ENCODE data around the gene EVA1B.

EVA1B gene

GRCh38 chr1:36323636-36324352, at the start of gene EVA1B:
TSS of gene EVA1B (minus strand) at chr1:36323645. CDS start at chr1:36323037, 608 bp downstream.
- Histone ChIP-seq H3K36me3 (ENCODE audit: control insufficient read depth in 2 of 2, insufficient read depth in 2 of 2, low read length in 2 of 2) (no peaks in the 10 kb centered on the region), H3K27ac (ENCODE audit: low read length) (peak within 1 kb of the TSS; percentile 70), H3K4me1 (ENCODE audit: control insufficient read depth, insufficient read depth, low read length) (peaks cover 29% of the 10 kb centered on the region), H3K27me3 (ENCODE audit: control insufficient read depth in 1 of 2, insufficient read depth in 2 of 2, low read length in 2 of 2) (no peaks in the 10 kb centered on the region), H3K9ac (ENCODE audit: low read length in 2 of 2) (peak within 1 kb of the TSS; percentile 76), H3K9me3 (ENCODE audit: control insufficient read depth in 2 of 2, low read length in 2 of 2) (no peaks in the 10 kb centered on the region), H3K4me3 (ENCODE audit: low read length in 2 of 2) (peak within 1 kb of the TSS; percentile 72 to 77)

GRCh38 chr1:36372617-36373016, 49.2 kb upstream of the EVA1B start:
- no peaks in the 10 kb centered on the region for H3K27me3 ChIP-seq (ENCODE audit: control insufficient read depth in 1 of 2, insufficient read depth in 2 of 2, low read length in 2 of 2)
- H3K9me3 ChIP-seq (ENCODE audit: control insufficient read depth in 2 of 2, low read length in 2 of 2): no peaks in the 10 kb centered on the region
- peak overlapping the region in 1 of 2 donors; percentile 67 for H3K9ac ChIP-seq (ENCODE audit: low read length in 2 of 2)
- H3K4me1 ChIP-seq (ENCODE audit: control insufficient read depth, insufficient read depth, low read length): peaks cover 49% of the 10 kb centered on the region
- H3K27ac ChIP-seq (ENCODE audit: low read length): peak overlapping the region; percentile 95
- H3K36me3 ChIP-seq (ENCODE audit: control insufficient read depth in 2 of 2, insufficient read depth in 2 of 2, low read length in 2 of 2): peaks cover 4 to 5% of the 10 kb centered on the region in 2 donors
- H3K4me3 ChIP-seq (ENCODE audit: low read length in 2 of 2): no peak overlapping the region

DNA sequence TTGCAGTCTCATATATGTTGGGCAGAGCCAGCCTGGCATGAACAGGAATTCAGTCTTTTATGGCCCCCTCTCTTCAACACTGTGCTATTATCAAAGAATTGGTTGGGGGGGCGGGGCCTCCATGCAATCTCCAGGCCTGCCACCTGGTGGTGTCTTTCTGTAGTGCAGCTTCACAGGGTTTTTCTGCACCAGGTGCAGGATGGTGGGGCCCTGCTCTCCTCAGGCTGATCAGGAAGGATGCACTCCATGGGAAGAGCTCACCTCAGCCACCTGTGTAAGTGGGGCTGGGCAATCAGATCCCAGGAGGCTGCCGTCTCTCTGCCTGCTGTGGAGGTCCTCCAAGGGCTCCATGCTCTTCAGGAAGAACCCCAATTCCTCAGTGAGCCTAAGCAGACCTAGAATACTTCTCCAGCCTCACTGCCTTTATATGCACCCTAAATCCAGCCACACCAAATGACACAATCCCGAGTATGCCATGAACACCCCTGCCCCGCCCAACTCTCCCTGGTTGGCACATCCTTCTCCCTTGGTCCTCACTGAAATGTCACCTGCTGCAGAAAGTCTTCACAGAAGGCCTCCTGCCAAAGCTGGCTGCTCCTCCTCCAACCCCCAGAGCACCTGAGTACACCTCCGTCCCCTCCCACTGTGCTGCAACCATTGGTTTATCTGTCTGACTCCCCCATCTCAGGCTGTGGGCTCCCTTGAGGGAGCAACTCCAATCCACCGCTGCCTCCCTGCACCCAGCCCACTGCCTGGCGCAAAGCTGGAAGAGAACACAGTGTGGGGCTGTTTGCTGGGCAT, 45.8 kb upstream of the EVA1B start:
- Histone ChIP-seq H3K27ac (ENCODE audit: low read length) (no peak overlapping the region), H3K9ac (ENCODE audit: low read length in 2 of 2) (no peak overlapping the region), H3K4me3 (ENCODE audit: low read length in 2 of 2) (no peak overlapping the region), H3K9me3 (ENCODE audit: control insufficient read depth in 2 of 2, low read length in 2 of 2) (no peaks in the 10 kb centered on the region), H3K27me3 (ENCODE audit: control insufficient read depth in 1 of 2, insufficient read depth in 2 of 2, low read length in 2 of 2) (no peaks in the 10 kb centered on the region), H3K36me3 (ENCODE audit: control insufficient read depth in 2 of 2, insufficient read depth in 2 of 2, low read length in 2 of 2) (peaks cover 10% of the 10 kb centered on the region in 2 donors), H3K4me1 (ENCODE audit: control insufficient read depth, insufficient read depth, low read length) (peaks cover 49% of the 10 kb centered on the region)

DNA sequence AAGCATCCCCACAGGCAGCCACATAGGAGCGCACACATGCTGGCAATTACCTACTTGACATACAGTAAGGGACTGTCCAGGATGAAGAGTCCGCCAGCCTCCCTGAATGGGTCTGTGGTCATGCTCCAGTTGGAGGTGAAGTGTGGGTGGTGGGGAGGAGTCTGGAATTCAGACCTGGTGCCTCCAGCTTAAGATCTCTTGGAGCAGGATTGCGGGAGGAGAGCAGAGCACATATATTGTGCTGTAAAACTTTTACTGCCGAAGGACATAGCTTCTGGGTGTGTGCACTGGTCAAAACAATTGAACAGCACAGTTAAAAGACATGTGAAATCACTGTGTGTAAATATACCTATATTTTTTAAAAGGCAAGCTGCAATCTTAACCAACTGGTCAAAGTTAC, 44.4 kb upstream of the EVA1B start:
- Histone ChIP-seq H3K4me1 (ENCODE audit: control insufficient read depth, insufficient read depth, low read length) (peaks cover 35% of the 10 kb centered on the region), H3K27me3 (ENCODE audit: control insufficient read depth in 1 of 2, insufficient read depth in 2 of 2, low read length in 2 of 2) (no peaks in the 10 kb centered on the region), H3K4me3 (ENCODE audit: low read length in 2 of 2) (no peak overlapping the region), H3K9ac (ENCODE audit: low read length in 2 of 2) (no peak overlapping the region), H3K36me3 (ENCODE audit: control insufficient read depth in 2 of 2, insufficient read depth in 2 of 2, low read length in 2 of 2) (peaks cover 10 to 12% of the 10 kb centered on the region in 2 donors), H3K27ac (ENCODE audit: low read length) (no peak overlapping the region), H3K9me3 (ENCODE audit: control insufficient read depth in 2 of 2, low read length in 2 of 2) (no peaks in the 10 kb centered on the region)

DNA sequence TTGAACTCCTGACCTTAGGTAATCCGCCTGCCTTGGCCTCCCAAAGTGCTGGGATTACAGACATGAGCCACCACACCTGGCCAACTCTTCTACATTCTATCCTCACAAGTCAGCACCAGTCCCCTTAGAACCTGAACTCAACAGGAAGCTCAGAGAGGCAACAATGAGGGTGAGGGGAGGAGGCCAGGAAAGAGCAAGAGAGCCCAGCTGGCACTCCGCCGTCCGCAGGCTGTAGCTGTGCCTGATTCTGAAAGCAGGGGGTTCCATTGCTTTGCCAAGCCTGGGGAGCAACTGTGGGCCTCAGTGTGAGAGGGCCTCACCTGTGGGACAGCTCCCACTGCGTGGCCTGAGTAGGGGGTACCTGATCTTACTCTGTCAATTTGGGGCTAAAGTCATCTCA, 43.6 kb upstream of the EVA1B start:
- H3K27me3 ChIP-seq (ENCODE audit: control insufficient read depth in 1 of 2, insufficient read depth in 2 of 2, low read length in 2 of 2): no peaks in the 10 kb centered on the region
- H3K4me1 ChIP-seq (ENCODE audit: control insufficient read depth, insufficient read depth, low read length): peaks cover 29% of the 10 kb centered on the region
- no peaks in the 10 kb centered on the region for H3K9me3 ChIP-seq (ENCODE audit: control insufficient read depth in 2 of 2, low read length in 2 of 2)
- no peak overlapping the region for H3K27ac ChIP-seq (ENCODE audit: low read length)
- no peak overlapping the region for H3K9ac ChIP-seq (ENCODE audit: low read length in 2 of 2)
- peaks cover 14 to 15% of the 10 kb centered on the region in 2 donors for H3K36me3 ChIP-seq (ENCODE audit: control insufficient read depth in 2 of 2, insufficient read depth in 2 of 2, low read length in 2 of 2)
- no peak overlapping the region for H3K4me3 ChIP-seq (ENCODE audit: low read length in 2 of 2)

- Histone ChIP-seq H3K27me3 (ENCODE audit: control insufficient read depth in 1 of 2, insufficient read depth in 2 of 2, low read length in 2 of 2) (no peaks in the 10 kb centered on the region), H3K9me3 (ENCODE audit: control insufficient read depth in 2 of 2, low read length in 2 of 2) (no peaks in the 10 kb centered on the region), H3K4me3 (ENCODE audit: low read length in 2 of 2) (no peak overlapping the region), H3K9ac (ENCODE audit: low read length in 2 of 2) (peak overlapping the region; percentile 21 to 33), H3K27ac (ENCODE audit: low read length) (peak overlapping the region; percentile 24), H3K4me1 (ENCODE audit: control insufficient read depth, insufficient read depth, low read length) (peaks cover 29% of the 10 kb centered on the region), H3K36me3 (ENCODE audit: control insufficient read depth in 2 of 2, insufficient read depth in 2 of 2, low read length in 2 of 2) (peaks cover 18 to 19% of the 10 kb centered on the region in 2 donors)
Observed at GRCh38 chr1:36366091-36366661, 42.7 kb upstream of the EVA1B start.

GRCh38 chr1:36365381-36365780, 41.9 kb upstream of the EVA1B start:
- peaks cover 29% of the 10 kb centered on the region for H3K4me1 ChIP-seq (ENCODE audit: control insufficient read depth, insufficient read depth, low read length)
- H3K4me3 ChIP-seq (ENCODE audit: low read length in 2 of 2): no peak overlapping the region
- no peaks in the 10 kb centered on the region for H3K9me3 ChIP-seq (ENCODE audit: control insufficient read depth in 2 of 2, low read length in 2 of 2)
- H3K36me3 ChIP-seq (ENCODE audit: control insufficient read depth in 2 of 2, insufficient read depth in 2 of 2, low read length in 2 of 2): peaks cover 21 to 23% of the 10 kb centered on the region in 2 donors
- no peaks in the 10 kb centered on the region for H3K27me3 ChIP-seq (ENCODE audit: control insufficient read depth in 1 of 2, insufficient read depth in 2 of 2, low read length in 2 of 2)
- no peak overlapping the region for H3K9ac ChIP-seq (ENCODE audit: low read length in 2 of 2)
- peak overlapping the region; percentile 24 for H3K27ac ChIP-seq (ENCODE audit: low read length)

GRCh38 chr1:36359911-36360550, 36.6 kb upstream of the EVA1B start:
- H3K9me3 ChIP-seq (ENCODE audit: control insufficient read depth in 2 of 2, low read length in 2 of 2): no peaks in the 10 kb centered on the region
- H3K4me1 ChIP-seq (ENCODE audit: control insufficient read depth, insufficient read depth, low read length): no peaks in the 10 kb centered on the region
- peaks cover 32 to 52% of the 10 kb centered on the region in 2 donors for H3K36me3 ChIP-seq (ENCODE audit: control insufficient read depth in 2 of 2, insufficient read depth in 2 of 2, low read length in 2 of 2)
- H3K9ac ChIP-seq (ENCODE audit: low read length in 2 of 2): no peak overlapping the region
- no peak overlapping the region for H3K4me3 ChIP-seq (ENCODE audit: low read length in 2 of 2)
- no peak overlapping the region for H3K27ac ChIP-seq (ENCODE audit: low read length)
- no peaks in the 10 kb centered on the region for H3K27me3 ChIP-seq (ENCODE audit: control insufficient read depth in 1 of 2, insufficient read depth in 2 of 2, low read length in 2 of 2)

DNA sequence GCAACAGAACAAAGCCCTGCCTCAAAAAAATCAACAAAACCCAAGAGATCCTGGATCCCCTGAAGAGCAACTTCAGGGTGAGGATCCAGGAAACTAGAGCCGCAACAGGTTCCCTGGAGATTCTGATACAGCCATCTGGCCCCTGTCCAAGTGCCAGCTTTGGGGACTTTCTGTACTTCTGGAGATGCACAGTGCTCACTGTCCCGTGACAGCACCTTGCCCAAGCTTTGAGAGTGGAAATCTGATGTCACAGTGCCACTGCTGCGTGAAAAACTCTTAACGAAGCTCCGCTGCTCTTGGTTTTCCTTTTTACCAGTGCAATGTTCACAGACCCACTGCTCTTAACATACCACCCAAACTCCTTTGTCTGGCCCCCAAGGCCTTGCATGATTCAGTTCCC, 35.9 kb upstream of the EVA1B start:
- H3K27ac ChIP-seq (ENCODE audit: low read length): no peak overlapping the region
- H3K9me3 ChIP-seq (ENCODE audit: control insufficient read depth in 2 of 2, low read length in 2 of 2): no peaks in the 10 kb centered on the region
- H3K9ac ChIP-seq (ENCODE audit: low read length in 2 of 2): no peak overlapping the region
- H3K36me3 ChIP-seq (ENCODE audit: control insufficient read depth in 2 of 2, insufficient read depth in 2 of 2, low read length in 2 of 2): peaks cover 38 to 59% of the 10 kb centered on the region in 2 donors
- H3K4me1 ChIP-seq (ENCODE audit: control insufficient read depth, insufficient read depth, low read length): no peaks in the 10 kb centered on the region
- H3K4me3 ChIP-seq (ENCODE audit: low read length in 2 of 2): no peak overlapping the region
- H3K27me3 ChIP-seq (ENCODE audit: control insufficient read depth in 1 of 2, insufficient read depth in 2 of 2, low read length in 2 of 2): no peaks in the 10 kb centered on the region

- no peak overlapping the region for H3K9ac ChIP-seq (ENCODE audit: low read length in 2 of 2)
- no peaks in the 10 kb centered on the region for H3K27me3 ChIP-seq (ENCODE audit: control insufficient read depth in 1 of 2, insufficient read depth in 2 of 2, low read length in 2 of 2)
- H3K36me3 ChIP-seq (ENCODE audit: control insufficient read depth in 2 of 2, insufficient read depth in 2 of 2, low read length in 2 of 2): peaks cover 44 to 64% of the 10 kb centered on the region in 2 donors
- no peak overlapping the region for H3K27ac ChIP-seq (ENCODE audit: low read length)
- H3K4me1 ChIP-seq (ENCODE audit: control insufficient read depth, insufficient read depth, low read length): no peaks in the 10 kb centered on the region
- H3K4me3 ChIP-seq (ENCODE audit: low read length in 2 of 2): no peak overlapping the region
- H3K9me3 ChIP-seq (ENCODE audit: control insufficient read depth in 2 of 2, low read length in 2 of 2): no peaks in the 10 kb centered on the region
Observed at GRCh38 chr1:36358514-36359084, 35.2 kb upstream of the EVA1B start.
